NT2/D1 (cell line): ENCODE results near the gene PPP3CA.
"Not testable (repeated sequence)": the region's sequence is repeated elsewhere in the genome, so short reads cannot be mapped to it uniquely, and the experiment has no call there.

Experiments used
- YY1 ChIP-seq: IDR thresholded peaks from 2 replicates; pipeline ENCODE4 v1.6.1; 2011; ENCODE audit not compliant: insufficient read length, insufficient read depth
- ZNF274 ChIP-seq: IDR thresholded peaks from 2 replicates; pipeline ENCODE4 v1.6.1; 2011; ENCODE audit warnings: mild to moderate bottlenecking, low read depth, low read length

GRCh38 chr4:100995002-100995401, 352.3 kb downstream of the PPP3CA start:
- not testable (repeated sequence) for TF ChIP-seq YY1, ZNF274
